Gastrocnemius medialis (tissue), 4 donors: ENCODE results near the gene HCAR1.

Experiments used
- CTCF ChIP-seq, 5 experiments: fragments of 450-650 bp in 3 of 5; fragments of 200-600 bp in 2 of 5; sonication (generic) in 2 of 5; IDR thresholded peaks in 4 of 5; conservative IDR thresholded peaks in 1 of 5; 1 replicate in 4 of 5; 2 replicates in 1 of 5; pipeline ENCODE4 v1.5.1; 2016 to 2019; ENCODE audit warnings: antibody characterized with exemption in 5 of 5, mild to moderate bottlenecking in 3 of 5, moderate library complexity in 3 of 5
- POLR2A ChIP-seq, 2 donors: fragments of 450-650 bp; IDR thresholded peaks; one replicate each; pipeline ENCODE4 v1.6.1; 2017; ENCODE audit warnings: antibody characterized with exemption in 2 of 2, mild to moderate bottlenecking in 2 of 2, moderate library complexity in 2 of 2

GRCh38 chr12:122722387-122722786 is 8.3 kb downstream of the HCAR1 start:
- TF ChIP-seq CTCF (IDR thresholded peaks at IDR 0.05 in 4 of 5, conservative IDR thresholded peaks at IDR 0.05 in 1 of 5) (no peak), POLR2A (IDR thresholded peaks at IDR 0.05) (no peak)
